Brain microvascular endothelial cell (primary cell): Measurements from ENCODE around the gene HSPA1L.
"Not testable (repeated sequence)": the region's sequence is repeated elsewhere in the genome, so short reads cannot be mapped to it uniquely, and the experiment has no call there.

Source experiments
- DNase-seq: peaks from one replicate; pipeline ENCODE4 v3.0.0-alpha.2; 2020
- H3K27ac ChIP-seq: fragments of 250-450 bp; sonication (Bioruptor Pico); 2 replicates; pipeline ENCODE4 v1.5.1; 2020; ENCODE audit warnings: mild to moderate bottlenecking, moderate library complexity
- H3K27me3 ChIP-seq: fragments of 250-450 bp; sonication (Bioruptor Pico); replicated peaks from 2 replicates; pipeline ENCODE4 v1.5.1; 2020; ENCODE audit warnings: mild to moderate bottlenecking
- H3K36me3 ChIP-seq: fragments of 250-450 bp; sonication (Bioruptor Pico); replicated peaks from 2 replicates; pipeline ENCODE4 v1.5.1; 2020; ENCODE audit warnings: mild to moderate bottlenecking
- H3K4me3 ChIP-seq: 2 replicates; pipeline ENCODE4 v1.5.1; 2011; ENCODE audit warnings: low read depth, mild to moderate bottlenecking, control low read depth, low read length, moderate library complexity
- CTCF ChIP-seq: IDR thresholded peaks from 2 replicates; pipeline ENCODE4 v1.5.1; 2011; ENCODE audit warnings: low read depth, mild to moderate bottlenecking, moderate library complexity, low read length, control low read depth, inconsistent platforms; ENCODE audit errors: missing control alignments
- in situ Hi-C: cut with HindIII; loops from 2 replicates; pipeline ENCODE4 v1.10.0; 2017; ENCODE audit warnings: low sequenced_read_pairs, low pct_ligation_motif_present

HSPA1L gene

GRCh38 chr6:31860349-31860748 lies 45.3 kb upstream of the HSPA1L start:
- no peak for DNase-seq
- no peak for TF ChIP-seq CTCF
- H3K4me3 ChIP-seq: no peak overlapping the region
- no peaks in the 10 kb centered on the region for H3K27me3 ChIP-seq
- H3K27ac ChIP-seq: no peak overlapping the region
- peaks cover 20% of the 10 kb centered on the region for H3K36me3 ChIP-seq
- in situ Hi-C loops: no loop called here

- in situ Hi-C loops: no loop called here
- DNase-seq: no peak
- H3K27me3 ChIP-seq: no peaks in the 10 kb centered on the region
- no peak overlapping the region for H3K27ac ChIP-seq
- no peak overlapping the region for H3K4me3 ChIP-seq
- TF ChIP-seq CTCF: no peak
- peaks cover 20% of the 10 kb centered on the region for H3K36me3 ChIP-seq
Observed at GRCh38 chr6:31859923-31860322, 44.8 kb upstream of the HSPA1L start.

GRCh38 chr6:31858707-31859106 lies 43.6 kb upstream of the HSPA1L start:
- Histone ChIP-seq H3K27me3 (no peaks in the 10 kb centered on the region), H3K4me3 (no peak overlapping the region), H3K36me3 (peaks cover 20% of the 10 kb centered on the region), H3K27ac (no peak overlapping the region)
- in situ Hi-C loops: no loop called here
- TF ChIP-seq CTCF: no peak
- no peak for DNase-seq

GRCh38 chr6:31857774-31858173 lies 42.7 kb upstream of the HSPA1L start:
- H3K27me3 ChIP-seq, H3K4me3 ChIP-seq, DNase-seq, in situ Hi-C loops, H3K27ac ChIP-seq: not testable (repeated sequence)
- peaks cover 20% of the 10 kb centered on the region for H3K36me3 ChIP-seq

- H3K27ac ChIP-seq, H3K4me3 ChIP-seq, H3K27me3 ChIP-seq, DNase-seq, H3K36me3 ChIP-seq, in situ Hi-C loops: not testable (repeated sequence)
Observed at GRCh38 chr6:31851980-31852718, 37.1 kb upstream of the HSPA1L start.

DNA sequence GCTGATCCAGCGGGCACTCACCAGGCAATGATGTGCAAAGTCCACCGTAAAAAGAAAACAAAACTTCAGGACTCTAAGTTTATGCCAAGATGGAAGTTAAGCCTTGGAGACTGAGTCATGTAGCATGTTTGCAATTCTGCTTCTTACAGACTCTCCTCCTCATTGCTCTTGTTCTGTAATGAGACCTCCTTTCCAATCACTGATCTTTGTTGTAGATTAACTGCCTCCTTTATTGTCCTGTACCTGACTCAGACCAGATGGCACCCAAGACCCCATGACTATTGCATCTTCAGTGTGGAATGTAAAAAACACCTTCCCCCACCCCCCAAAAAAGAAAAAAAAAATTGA lies 36.4 kb upstream of the HSPA1L start:
- in situ Hi-C loops: no loop called here

More for the DNA sequence above, 36.4 kb upstream of the HSPA1L start:
- H3K27ac ChIP-seq: no peak overlapping the region
- no peaks in the 10 kb centered on the region for H3K27me3 ChIP-seq
- no peaks in the 10 kb centered on the region for H3K36me3 ChIP-seq
- no peak overlapping the region for H3K4me3 ChIP-seq
- DNase-seq: no peak
- no peak for TF ChIP-seq CTCF
